H1 (cell line): ENCODE measurements around the gene OGDHL. TPM values are rescaled to one million over a fixed set of nuclear protein-coding genes. Genes with fewer than 3 reads are reported as not detected.

ENCODE experiments used
- CTCF ChIA-PET: fragments of 300-600 bp; sonication (Branson Sonifier 250); formaldehyde crosslinking; loops from one replicate; lab custom pipeline; 2021; ENCODE audit not compliant: partially characterized antibody; lab: Charles Lee
- POLR2A ChIA-PET: fragments of 300-600 bp; sonication (Branson Sonifier 250); formaldehyde crosslinking; loops from one replicate; lab custom pipeline; 2021; ENCODE audit warnings: inconsistent platforms; ENCODE audit not compliant: partially characterized antibody; lab: Charles Lee
- DNase-seq, 2 experiments: peaks; one replicate each; pipeline versions ENCODE4 v3.0.0 to v3.0.0-alpha.2; 2010 to 2022; ENCODE audit warnings: low spot score in 2 of 2, low read depth in 1 of 2, mixed read lengths in 1 of 2
- FAIRE-seq: peaks from 2 replicates; lab custom pipeline; 2011; peaks lifted over from hg19 to GRCh38; lab: Jason Lieb, UNC
- H2AFZ ChIP-seq: 2 replicates; pipeline ENCODE4 v1.8.1; 2012; ENCODE audit warnings: low read length, inconsistent platforms
- H2AK5ac ChIP-seq: 2 replicates; pipeline ENCODE4 v1.6.1; 2013; ENCODE audit warnings: low read depth, low read length
- H2BK120ac ChIP-seq: replicated peaks from 2 replicates; pipeline ENCODE3; 2013; ENCODE audit warnings: low read depth, low read length, inconsistent platforms
- H2BK12ac ChIP-seq: 2 replicates; pipeline ENCODE4 v1.6.1; 2013; ENCODE audit warnings: low read depth, low read length
- H2BK15ac ChIP-seq: 2 replicates; pipeline ENCODE4 v1.6.1; 2013; ENCODE audit warnings: low read length
- H2BK20ac ChIP-seq: 2 replicates; pipeline ENCODE4 v1.6.1; 2013; ENCODE audit warnings: low read length
- H2BK5ac ChIP-seq: 2 replicates; pipeline ENCODE4 v1.6.1; 2013; ENCODE audit warnings: low read depth, low read length
- H3K14ac ChIP-seq: 2 replicates; pipeline ENCODE4 v1.6.1; 2013; ENCODE audit warnings: inconsistent platforms; ENCODE audit not compliant: insufficient read length
- H3K18ac ChIP-seq: 2 replicates; pipeline ENCODE4 v1.6.1; 2013; ENCODE audit warnings: low read length; ENCODE audit errors: extremely low read depth
- H3K23ac ChIP-seq: 2 replicates; pipeline ENCODE4 v1.6.1; 2013; ENCODE audit warnings: inconsistent platforms; ENCODE audit not compliant: insufficient read length
- H3K23me2 ChIP-seq: 2 replicates; pipeline ENCODE4 v1.6.1; 2013; ENCODE audit warnings: low read depth, low read length
- H3K27ac ChIP-seq: 2 replicates; pipeline ENCODE4 v1.6.1; 2011; ENCODE audit warnings: low read depth, low read length, inconsistent platforms
- H3K27me3 ChIP-seq, 4 experiments: replicated peaks in 1 of 4; 1 replicate in 1 of 4; 2 replicates in 3 of 4; pipeline versions ENCODE4 v1.6.1 to v1.8.1; 2011 to 2013; ENCODE audit warnings: low read length in 3 of 4, mild to moderate bottlenecking in 3 of 4, inconsistent platforms in 2 of 4, mixed read lengths in 2 of 4, moderate library complexity in 1 of 4; ENCODE audit not compliant: control insufficient read depth in 3 of 4, insufficient read depth in 3 of 4; ENCODE audit errors: extremely low read depth in 1 of 4
- H3K36me3 ChIP-seq, 4 experiments: 2 replicates each; pipeline versions ENCODE4 v1.6.1 to v1.8.1; 2011 to 2013; ENCODE audit warnings: mild to moderate bottlenecking in 4 of 4, low read length in 3 of 4, moderate library complexity in 2 of 4, control low read depth in 1 of 4, inconsistent platforms in 1 of 4; ENCODE audit not compliant: insufficient read depth in 4 of 4, control insufficient read depth in 2 of 4
- H3K4ac ChIP-seq: replicated peaks from 2 replicates; pipeline ENCODE3; 2013; ENCODE audit warnings: low read length, low read depth, mixed read lengths, inconsistent platforms; ENCODE audit not compliant: insufficient read length
- H3K4me1 ChIP-seq, 4 experiments: replicated peaks in 1 of 4; 1 replicate in 1 of 4; 2 replicates in 3 of 4; pipeline versions ENCODE4 v1.6.1 to v1.8.1; 2011 to 2013; ENCODE audit warnings: low read length in 3 of 4, inconsistent platforms in 2 of 4, mixed read lengths in 1 of 4; ENCODE audit not compliant: insufficient read depth in 4 of 4, control insufficient read depth in 3 of 4
- H3K4me2 ChIP-seq, 2 experiments: 2 replicates each; pipeline versions ENCODE4 v1.6.1 to v1.8.1; 2011 to 2013; ENCODE audit warnings: low read depth in 2 of 2, low read length in 2 of 2, control low read depth in 1 of 2, inconsistent platforms in 1 of 2, mild to moderate bottlenecking in 1 of 2; ENCODE audit not compliant: insufficient read depth in 1 of 2
- H3K4me3 ChIP-seq, 4 experiments: fragments of 200-600, 300-600 bp in 1 of 4; sonication (generic), shearing (Covaris generic), sonication (Bioruptor Twin) in 1 of 4; 2 replicates each; pipeline versions ENCODE4 v1.5.1 to v1.8.1; 2011 to 2016; ENCODE audit warnings: low read length in 4 of 4, low read depth in 3 of 4, control low read depth in 2 of 4, inconsistent platforms in 2 of 4, mild to moderate bottlenecking in 2 of 4, mixed read lengths in 1 of 4, moderate library complexity in 1 of 4; ENCODE audit not compliant: insufficient read depth in 2 of 4; ENCODE audit errors: extremely low read depth in 1 of 4
- H3K56ac ChIP-seq: replicated peaks from 2 replicates; pipeline ENCODE3; 2013; ENCODE audit warnings: low read depth, mild to moderate bottlenecking, mixed read lengths, low read length, inconsistent platforms; ENCODE audit not compliant: insufficient read length
- H3K79me1 ChIP-seq: 2 replicates; pipeline ENCODE4 v1.6.1; 2013; ENCODE audit warnings: low read depth, low read length, control low read depth
- H3K79me2 ChIP-seq, 2 experiments: 2 replicates each; pipeline versions ENCODE4 v1.6.1 to v1.8.1; 2012 to 2013; ENCODE audit warnings: low read length in 2 of 2, mild to moderate bottlenecking in 2 of 2, inconsistent platforms in 1 of 2; ENCODE audit not compliant: insufficient read depth in 2 of 2, control insufficient read depth in 1 of 2
- H3K9ac ChIP-seq, 4 experiments: replicated peaks in 1 of 4; 1 replicate in 1 of 4; 2 replicates in 3 of 4; pipeline versions ENCODE4 v1.6.1 to v1.8.1; 2011 to 2013; ENCODE audit warnings: low read depth in 3 of 4, low read length in 3 of 4, control low read depth in 2 of 4, mild to moderate bottlenecking in 2 of 4, moderate library complexity in 2 of 4, inconsistent platforms in 1 of 4; ENCODE audit errors: extremely low read depth in 1 of 4
- H3K9me3 ChIP-seq, 2 experiments: 2 replicates each; pipeline versions ENCODE4 v1.6.1 to v1.8.1; 2012 to 2013; ENCODE audit warnings: mild to moderate bottlenecking in 2 of 2, moderate library complexity in 2 of 2, control low read depth in 1 of 2, inconsistent platforms in 1 of 2, low read depth in 1 of 2, low read length in 1 of 2, mixed read lengths in 1 of 2; ENCODE audit not compliant: insufficient read depth in 2 of 2
- H4K20me1 ChIP-seq, 2 experiments: replicated peaks in 1 of 2; 2 replicates each; pipeline versions ENCODE3 to v1.8.1; 2011 to 2013; ENCODE audit warnings: inconsistent platforms in 2 of 2, low read length in 2 of 2, mild to moderate bottlenecking in 1 of 2; ENCODE audit not compliant: insufficient read depth in 2 of 2, control insufficient read depth in 1 of 2
- H4K5ac ChIP-seq: 2 replicates; pipeline ENCODE4 v1.6.1; 2013; ENCODE audit warnings: low read length, low read depth, mixed read lengths, inconsistent platforms; ENCODE audit not compliant: insufficient read length
- H4K8ac ChIP-seq: 2 replicates; pipeline ENCODE4 v1.8.0; 2013; ENCODE audit warnings: mild to moderate bottlenecking, moderate library complexity, low read length, inconsistent platforms; ENCODE audit not compliant: insufficient read depth; ENCODE audit errors: extremely low read depth
- H4K91ac ChIP-seq: replicated peaks from 2 replicates; pipeline ENCODE3; 2013; ENCODE audit warnings: low read length, mixed read lengths, inconsistent platforms; ENCODE audit not compliant: insufficient read length
- CHD1 ChIP-seq: IDR thresholded peaks from 2 replicates; pipeline ENCODE4 v1.6.1; 2012; ENCODE audit warnings: low read depth, low read length, improper control_type of control experiment
- KDM4A ChIP-seq: IDR thresholded peaks from one replicate; pipeline ENCODE4 v1.7.1; 2012; ENCODE audit warnings: low read depth, mild to moderate bottlenecking, moderate library complexity, low read length, inconsistent platforms; ENCODE audit not compliant: severe bottlenecking
- SIN3A ChIP-seq, 2 experiments: IDR thresholded peaks in 1 of 2; conservative IDR thresholded peaks in 1 of 2; 2 replicates each; pipeline ENCODE4 v1.6.1; 2011 to 2012; ENCODE audit warnings: low read length in 2 of 2, improper control_type of control experiment in 1 of 2, low read depth in 1 of 2, mild to moderate bottlenecking in 1 of 2
- WGBS, 2 experiments: shearing (Covaris generic) in 1 of 2; methylation state at CpG; one replicate each; pipeline versions ENCODE4 v1.1.6 to v1.1.7; 2013 to 2015; ENCODE audit warnings: low lambda C conversion rate in 2 of 2, mixed read lengths in 2 of 2, inconsistent platforms in 1 of 2, low coverage in 1 of 2, missing lambda C conversion rate in 1 of 2; ENCODE audit not compliant: insufficient replicate concordance in 2 of 2, insufficient coverage in 1 of 2, insufficient read length in 1 of 2; ENCODE audit errors: extremely low coverage in 1 of 2, missing lambda C conversion rate in 1 of 2; 5-methylcytosine and 5-hydroxymethylcytosine counted together
- polyA plus RNA-seq, 7 experiments: library from polyadenylated mRNA; depleted of rRNA in 3 of 7; stranded (reverse) in 5 of 7; unstranded in 2 of 7; fragments of >200 nt in 5 of 7; fragments of 200-250 nt in 2 of 7; gene quantifications; 1 replicate in 5 of 7; 2 replicates in 1 of 7; 4 replicates in 1 of 7; pipeline versions ENCODE4 v1.2.1 to v1.2.3, GENCODE V29; 2011 to 2013; ENCODE audit warnings: missing spikeins in 2 of 7, mixed read lengths in 2 of 7
- total RNA-seq: library from RNA; stranded (reverse); fragmentation: NEBNext Ultra II Directional; extraction: Animal tissue kit (Norgen Biotek cat#: 25700); gene quantifications from 2 replicates; pipeline ENCODE4 v1.2.1, GENCODE V29; 2021
- TF ChIP-seq, protein P1 (sequence below): IDR thresholded peaks from 2 replicates; pipeline ENCODE4 v1.6.1; 2012; ENCODE audit warnings: low read length, inconsistent platforms

The OGDHL gene
- total and polyA plus RNA-seq, 2 of the 8 experiments (the other 6 are each of a cell fraction or from before 2014, with no cell fraction given), result 16.1 to 16.6 TPM

GRCh38 chr10:49736564-49737113 lies 25.5 kb downstream of the OGDHL start:
- H3K4me1 ChIP-seq, result no peaks in the 10 kb centered on the region
- ChIA-PET CTCF (interaction anchor here (1.0 to 2.6 kb wide), 5 partner anchors 8 to 143 kb away, joined by 3 to 14 read pairs (median 6); no protein-coding TSS in a partner anchor), POLR2A (interaction anchor here (0.8 to 1.0 kb wide), 2 partner anchors 13 to 46 kb away, joined by 3 read pairs; no protein-coding TSS in a partner anchor)
- 91% methylated on average over 5 of the region's 5 CpGs; no CpG with 5 or more reads in 1 of the 2 experiments for WGBS, 2 experiments
- no peak overlapping the region for H2BK120ac ChIP-seq
- H3K23me2 ChIP-seq, result peaks cover 3% of the 10 kb centered on the region; the same call in 1 of the 2 replicates
- no peak overlapping the region for H2BK12ac ChIP-seq
- H4K91ac ChIP-seq, result no peak overlapping the region
- no peak overlapping the region for H2BK20ac ChIP-seq
- no peak overlapping the region for H3K4me3 ChIP-seq
- no peaks in the 10 kb centered on the region for H3K79me1 ChIP-seq
- no peak overlapping the region for H2BK5ac ChIP-seq
- no peaks in the 10 kb centered on the region for H3K9me3 ChIP-seq
- H4K5ac ChIP-seq, result no peak overlapping the region
- no peak overlapping the region for H3K18ac ChIP-seq
- DNase-seq, result no peak
- no peak overlapping the region for H3K56ac ChIP-seq
- H4K20me1 ChIP-seq, result peaks cover 2 to 5% of the 10 kb centered on the region in 2 experiments
- H2AFZ ChIP-seq, result no peak overlapping the region
- no peak overlapping the region for H2AK5ac ChIP-seq
- H3K36me3 ChIP-seq, result peaks cover 0 to 8% (median 0%) of the 10 kb centered on the region in 4 experiments; a peak in 2 of 8 replicates
- TF ChIP-seq CHD1, result no peak
- no peak for TF ChIP-seq KDM4A
- TF ChIP-seq, protein P1, sequence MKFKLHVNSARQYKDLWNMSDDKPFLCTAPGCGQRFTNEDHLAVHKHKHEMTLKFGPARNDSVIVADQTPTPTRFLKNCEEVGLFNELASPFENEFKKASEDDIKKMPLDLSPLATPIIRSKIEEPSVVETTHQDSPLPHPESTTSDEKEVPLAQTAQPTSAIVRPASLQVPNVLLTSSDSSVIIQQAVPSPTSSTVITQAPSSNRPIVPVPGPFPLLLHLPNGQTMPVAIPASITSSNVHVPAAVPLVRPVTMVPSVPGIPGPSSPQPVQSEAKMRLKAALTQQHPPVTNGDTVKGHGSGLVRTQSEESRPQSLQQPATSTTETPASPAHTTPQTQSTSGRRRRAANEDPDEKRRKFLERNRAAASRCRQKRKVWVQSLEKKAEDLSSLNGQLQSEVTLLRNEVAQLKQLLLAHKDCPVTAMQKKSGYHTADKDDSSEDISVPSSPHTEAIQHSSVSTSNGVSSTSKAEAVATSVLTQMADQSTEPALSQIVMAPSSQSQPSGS, result no peak
- no peak for TF ChIP-seq SIN3A (conservative IDR thresholded peaks at IDR 0.05 in 1 of 2, IDR thresholded peaks at IDR 0.05 in 1 of 2; ENCODE audit: low read depth in 1 of 2, low read length in 2 of 2)
- no peak overlapping the region for H3K14ac ChIP-seq
- H3K9ac ChIP-seq, result no peak overlapping the region
- no peak overlapping the region for H3K27ac ChIP-seq
- H3K4me2 ChIP-seq, result no peak overlapping the region
- no peak overlapping the region for H3K4ac ChIP-seq
- no peak overlapping the region for H3K23ac ChIP-seq
- H3K27me3 ChIP-seq, result no peaks in the 10 kb centered on the region
- FAIRE-seq, result no peak
- H3K79me2 ChIP-seq, result no peaks in the 10 kb centered on the region
- no peak overlapping the region for H2BK15ac ChIP-seq
- no peak overlapping the region; the same call in 1 of the 2 replicates for H4K8ac ChIP-seq
